SK-N-SH treated with all-trans-retinoic acid at 6 μM for 48 hours (cell line): Measurements from ENCODE around the gene KPRP.

Experiments used
- ATAC-seq: fragments of 200-7000 bp; cut with Tn5 transposase; 3 replicates; pipeline ENCODE4 v1.9.1; 2020; ENCODE audit warnings: mild to moderate bottlenecking, moderate library complexity
- ARNTL ChIP-seq: fragments of 450-650 bp; formaldehyde crosslinking; IDR thresholded peaks from 2 replicates; pipeline ENCODE4 v1.5.0; 2020; ENCODE audit warnings: low read depth, mild to moderate bottlenecking, moderate library complexity, borderline replicate concordance
- BACH2 ChIP-seq: fragments of 250-450 bp; sonication (Bioruptor Pico); IDR thresholded peaks from 2 replicates; pipeline ENCODE4 v1.9.0; 2021; ENCODE audit warnings: mild to moderate bottlenecking, borderline replicate concordance
- CSDC2 ChIP-seq: fragments of 250-450 bp; sonication (Bioruptor Pico); IDR thresholded peaks from 2 replicates; pipeline ENCODE4 v1.5.0; 2020; ENCODE audit warnings: mild to moderate bottlenecking, moderate library complexity
- CSRNP3 ChIP-seq: fragments of 250-450 bp; sonication (Bioruptor Pico); IDR thresholded peaks from 2 replicates; pipeline ENCODE4 v1.5.1; 2021; ENCODE audit warnings: mild to moderate bottlenecking, moderate library complexity
- ESRRG ChIP-seq: fragments of 250-450 bp; sonication (Bioruptor Pico); IDR thresholded peaks from 2 replicates; pipeline ENCODE4 v1.6.1; 2021; ENCODE audit warnings: mild to moderate bottlenecking
- GLIS3 ChIP-seq: fragments of 250-450 bp; sonication (Bioruptor Pico); IDR thresholded peaks from 2 replicates; pipeline ENCODE4 v1.5.0; 2020; ENCODE audit warnings: mild to moderate bottlenecking, moderate library complexity
- ISL1 ChIP-seq: fragments of 250-450 bp; sonication (Bioruptor Pico); IDR thresholded peaks from 2 replicates; pipeline ENCODE4 v2.1.2; 2022; ENCODE audit warnings: mild to moderate bottlenecking, moderate library complexity
- RARB ChIP-seq: fragments of 250-450 bp; sonication (Bioruptor Pico); IDR thresholded peaks from 2 replicates; pipeline ENCODE4 v1.8.0; 2021; ENCODE audit warnings: mild to moderate bottlenecking, moderate library complexity
- SNAI2 ChIP-seq: fragments of 250-450 bp; sonication (Bioruptor Pico); IDR thresholded peaks from 2 replicates; pipeline ENCODE4 v1.5.0; 2020; ENCODE audit warnings: mild to moderate bottlenecking, moderate library complexity
- TCF4 ChIP-seq: fragments of 250-450 bp; sonication (Bioruptor Pico); IDR thresholded peaks from 2 replicates; pipeline ENCODE4 v1.8.0; 2021; ENCODE audit warnings: mild to moderate bottlenecking, moderate library complexity, borderline replicate concordance
- TOX ChIP-seq: fragments of 250-450 bp; sonication (Bioruptor Pico); IDR thresholded peaks from 2 replicates; pipeline ENCODE4 v1.8.0; 2021; ENCODE audit warnings: mild to moderate bottlenecking, moderate library complexity, borderline replicate concordance
- TSHZ2 ChIP-seq: fragments of 250-450 bp; sonication (Bioruptor Pico); IDR thresholded peaks from 2 replicates; pipeline ENCODE4 v1.5.0; 2020; ENCODE audit warnings: mild to moderate bottlenecking, moderate library complexity
- ZC3H10 ChIP-seq: fragments of 250-450 bp; sonication (Bioruptor Pico); IDR thresholded peaks from 2 replicates; pipeline ENCODE4 v1.5.1; 2021; ENCODE audit warnings: mild to moderate bottlenecking, moderate library complexity
- ZFP3 ChIP-seq: fragments of 250-450 bp; sonication (Bioruptor Pico); IDR thresholded peaks from 2 replicates; pipeline ENCODE4 v1.5.0; 2020; ENCODE audit warnings: mild to moderate bottlenecking, moderate library complexity
- ZFP30 ChIP-seq: fragments of 450-650 bp; formaldehyde crosslinking; IDR thresholded peaks from 2 replicates; pipeline ENCODE4 v1.5.0; 2022; ENCODE audit warnings: mild to moderate bottlenecking, moderate library complexity
- ZNF565 ChIP-seq: fragments of 450-650 bp; formaldehyde crosslinking; conservative IDR thresholded peaks from 2 replicates; pipeline ENCODE4 v1.5.0; 2020; ENCODE audit warnings: low read depth, mild to moderate bottlenecking, moderate library complexity
- ZNF70 ChIP-seq: fragments of 450-650 bp; formaldehyde crosslinking; IDR thresholded peaks from 2 replicates; pipeline ENCODE4 v1.5.0; 2020; ENCODE audit warnings: mild to moderate bottlenecking, moderate library complexity
- ZNF8 ChIP-seq: fragments of 450-650 bp; formaldehyde crosslinking; IDR thresholded peaks from 2 replicates; pipeline ENCODE4 v1.5.0; 2020; ENCODE audit warnings: mild to moderate bottlenecking, moderate library complexity
- TF ChIP-seq, protein P1 (sequence below): fragments of 250-450 bp; sonication (Bioruptor Pico); IDR thresholded peaks from 2 replicates; pipeline ENCODE4 v1.8.0; 2021; ENCODE audit warnings: low read depth, mild to moderate bottlenecking, moderate library complexity, borderline replicate concordance
- TF ChIP-seq, protein P2 (sequence below): fragments of 250-450 bp; sonication (Bioruptor Pico); IDR thresholded peaks from 2 replicates; pipeline ENCODE4 v1.5.1; 2020; ENCODE audit warnings: low read depth, mild to moderate bottlenecking, moderate library complexity

Gene KPRP

DNA sequence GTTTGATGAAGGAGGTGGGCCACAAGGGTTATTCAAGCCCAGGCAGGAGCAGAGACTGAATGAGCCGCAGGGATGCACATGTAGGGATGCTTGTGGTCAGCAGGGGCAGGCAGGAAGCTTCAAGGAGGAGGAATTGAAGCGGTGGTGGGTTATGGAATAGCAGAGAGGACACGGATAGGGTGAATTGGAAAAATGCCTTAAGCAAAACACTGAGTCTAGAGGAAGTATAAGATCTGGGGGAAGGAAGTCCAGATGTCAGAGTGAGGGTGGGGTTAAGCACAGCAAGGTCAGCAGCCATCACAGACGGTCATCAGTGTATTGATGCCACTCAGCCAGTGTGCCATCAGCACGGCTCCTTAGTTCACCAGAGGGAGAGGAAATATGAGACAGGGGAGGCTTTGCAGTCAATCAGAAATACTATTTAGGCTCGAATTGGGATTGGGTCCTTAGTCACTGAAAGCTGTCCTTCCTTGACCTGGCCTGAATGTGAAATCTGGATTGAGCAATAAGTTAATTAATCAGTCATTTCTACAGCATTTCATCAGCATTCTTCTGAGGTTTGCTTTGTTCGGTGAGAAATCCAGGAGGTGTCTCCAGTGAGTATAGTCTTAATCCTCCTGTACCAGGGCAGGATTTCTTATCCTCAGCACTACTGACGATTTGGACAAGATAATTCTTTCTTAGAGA is 11.2 kb downstream of the KPRP start:
- no peak for ATAC-seq
- TF ChIP-seq ZFP30 (CRISPR knock-in tag) (no peak), GLIS3 (CRISPR knock-in tag) (no peak), TOX (CRISPR knock-in tag) (no peak), ZNF8 (CRISPR knock-in tag) (no peak), SNAI2 (no peak)

GRCh38 chr1:152770411-152770810 is 12.6 kb downstream of the KPRP start:
- TF ChIP-seq, protein P1, sequence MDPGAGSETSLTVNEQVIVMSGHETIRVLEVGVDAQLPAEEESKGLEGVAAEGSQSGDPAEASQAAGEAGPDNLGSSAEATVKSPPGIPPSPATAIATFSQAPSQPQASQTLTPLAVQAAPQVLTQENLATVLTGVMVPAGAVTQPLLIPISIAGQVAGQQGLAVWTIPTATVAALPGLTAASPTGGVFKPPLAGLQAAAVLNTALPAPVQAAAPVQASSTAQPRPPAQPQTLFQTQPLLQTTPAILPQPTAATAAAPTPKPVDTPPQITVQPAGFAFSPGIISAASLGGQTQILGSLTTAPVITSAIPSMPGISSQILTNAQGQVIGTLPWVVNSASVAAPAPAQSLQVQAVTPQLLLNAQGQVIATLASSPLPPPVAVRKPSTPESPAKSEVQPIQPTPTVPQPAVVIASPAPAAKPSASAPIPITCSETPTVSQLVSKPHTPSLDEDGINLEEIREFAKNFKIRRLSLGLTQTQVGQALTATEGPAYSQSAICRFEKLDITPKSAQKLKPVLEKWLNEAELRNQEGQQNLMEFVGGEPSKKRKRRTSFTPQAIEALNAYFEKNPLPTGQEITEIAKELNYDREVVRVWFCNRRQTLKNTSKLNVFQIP: no peak
- no peak for TF ChIP-seq BACH2
- TF ChIP-seq ISL1 (CRISPR knock-in tag): no peak
- TF ChIP-seq ZFP30 (CRISPR knock-in tag): no peak
- no peak for TF ChIP-seq ESRRG (CRISPR knock-in tag)
- no peak for TF ChIP-seq ARNTL (CRISPR knock-in tag)
- no peak for ATAC-seq

DNA sequence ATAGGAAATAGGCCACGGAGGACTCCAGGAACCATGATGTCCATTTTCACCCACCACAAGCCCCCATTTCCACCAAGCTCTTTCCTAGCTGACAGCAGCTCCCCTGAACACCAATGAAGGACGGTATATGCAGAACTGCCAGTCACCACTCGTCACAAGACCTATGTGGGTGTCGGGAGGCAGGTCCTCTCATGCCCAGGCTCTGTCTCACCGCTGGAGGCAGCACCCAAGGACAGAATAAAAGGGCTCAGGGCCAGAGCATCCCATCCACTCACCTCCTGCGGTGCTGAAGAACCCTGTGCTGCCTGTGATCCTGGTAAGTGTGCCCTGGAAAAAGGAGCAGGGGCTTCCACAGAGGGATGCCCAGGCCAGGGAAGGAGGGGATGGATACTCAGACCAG is 17.1 kb downstream of the KPRP start, which contains the start of gene LCE1F:
Gene LCE1F, plus strand, starts transcription at position 266 of the 400 bp plus-strand sequence. CDS start 1,232 bp downstream, outside the sequence.
- ATAC-seq: no peak
- no peak for TF ChIP-seq TCF4 (CRISPR knock-in tag)
- no peak for TF ChIP-seq ZNF565
- no peak for TF ChIP-seq CSDC2 (CRISPR knock-in tag)
- TF ChIP-seq TSHZ2 (CRISPR knock-in tag): no peak
- TF ChIP-seq ZNF70 (CRISPR knock-in tag): no peak
- TF ChIP-seq ZNF8 (CRISPR knock-in tag): no peak
- TF ChIP-seq SNAI2: no peak
- no peak for TF ChIP-seq BACH2
- TF ChIP-seq ISL1 (CRISPR knock-in tag): no peak
- no peak for TF ChIP-seq ESRRG (CRISPR knock-in tag)
- TF ChIP-seq, protein P1: no peak
- no peak for TF ChIP-seq ZFP30 (CRISPR knock-in tag)
- no peak for TF ChIP-seq ZFP3 (CRISPR knock-in tag)
- TF ChIP-seq ARNTL (CRISPR knock-in tag): no peak
- TF ChIP-seq RARB (CRISPR knock-in tag): no peak
- TF ChIP-seq CSRNP3 (CRISPR knock-in tag): no peak
- no peak for TF ChIP-seq TOX (CRISPR knock-in tag)
- TF ChIP-seq GLIS3 (CRISPR knock-in tag): no peak
- no peak for TF ChIP-seq ZC3H10
- TF ChIP-seq, protein P2, sequence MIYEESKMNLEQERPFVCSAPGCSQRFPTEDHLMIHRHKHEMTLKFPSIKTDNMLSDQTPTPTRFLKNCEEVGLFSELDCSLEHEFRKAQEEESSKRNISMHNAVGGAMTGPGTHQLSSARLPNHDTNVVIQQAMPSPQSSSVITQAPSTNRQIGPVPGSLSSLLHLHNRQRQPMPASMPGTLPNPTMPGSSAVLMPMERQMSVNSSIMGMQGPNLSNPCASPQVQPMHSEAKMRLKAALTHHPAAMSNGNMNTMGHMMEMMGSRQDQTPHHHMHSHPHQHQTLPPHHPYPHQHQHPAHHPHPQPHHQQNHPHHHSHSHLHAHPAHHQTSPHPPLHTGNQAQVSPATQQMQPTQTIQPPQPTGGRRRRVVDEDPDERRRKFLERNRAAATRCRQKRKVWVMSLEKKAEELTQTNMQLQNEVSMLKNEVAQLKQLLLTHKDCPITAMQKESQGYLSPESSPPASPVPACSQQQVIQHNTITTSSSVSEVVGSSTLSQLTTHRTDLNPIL: no peak
